DMS79 (cell line): ENCODE results near the gene CD55.
"Not testable (repeated sequence)": the region's sequence is repeated elsewhere in the genome, so short reads cannot be mapped to it uniquely, and the experiment has no call there.

ENCODE experiments used
- DNase-seq: peaks from one replicate; lab custom pipeline; 2025; lab: John Stamatoyannopoulos, UW

Gene CD55

GRCh38 chr1:207306023-207306422 lies 15.5 kb upstream of the CD55 start:
- no peak for DNase-seq

GRCh38 chr1:207306603-207307002 lies 14.9 kb upstream of the CD55 start:
- no peak for DNase-seq

- no peak for DNase-seq
These were observed 12.9 kb upstream of the CD55 start for GRCh38 chr1:207308451-207309190.

GRCh38 chr1:207309745-207310273 lies 11.7 kb upstream of the CD55 start:
- no peak for DNase-seq

- DNase-seq, result no peak
These were observed 9.4 kb upstream of the CD55 start for GRCh38 chr1:207311888-207312603.

- DNase-seq, result no peak
These were observed 8.9 kb upstream of the CD55 start for GRCh38 chr1:207312604-207312920.

- DNase-seq, result no peak
These were observed 8.3 kb upstream of the CD55 start for GRCh38 chr1:207313131-207313530.

GRCh38 chr1:207314816-207315215 lies 6.7 kb upstream of the CD55 start:
- DNase-seq, result no peak

- no peak for DNase-seq
These were observed 6.0 kb upstream of the CD55 start for GRCh38 chr1:207315435-207315834.

- no peak for DNase-seq
These were observed 5.3 kb upstream of the CD55 start for GRCh38 chr1:207316141-207316540.

GRCh38 chr1:207316622-207317391 lies 4.7 kb upstream of the CD55 start:
- DNase-seq, result no peak

GRCh38 chr1:207317561-207317960 lies 3.9 kb upstream of the CD55 start:
- no peak for DNase-seq

- DNase-seq, result no peak
These were observed 3.3 kb upstream of the CD55 start for GRCh38 chr1:207318072-207318619.

- no peak for DNase-seq
These were observed 2.3 kb upstream of the CD55 start for GRCh38 chr1:207319199-207319598.

- DNase-seq, result not testable (repeated sequence)
These were observed 1.4 kb upstream of the CD55 start for GRCh38 chr1:207320105-207320504.

GRCh38 chr1:207321790-207322645 lies 540 bp downstream of the CD55 start:
- no peak for DNase-seq

GRCh38 chr1:207323425-207324225 lies 2.1 kb downstream of the CD55 start:
- DNase-seq, result no peak

GRCh38 chr1:207328004-207328403 lies 6.5 kb downstream of the CD55 start:
- no peak for DNase-seq

GRCh38 chr1:207328908-207329440 lies 7.5 kb downstream of the CD55 start:
- DNase-seq, result no peak

- no peak for DNase-seq
These were observed 8.0 kb downstream of the CD55 start for GRCh38 chr1:207329469-207329868.
